ENCODE results near the gene MRPL43. TPM values are rescaled to one million over a fixed set of nuclear protein-coding genes. Genes with fewer than 3 reads are reported as not detected.

The MRPL43 gene
- total and polyA plus RNA-seq, 9 of the 15 experiments (the other 6 are each of a cell fraction or from before 2014, with no cell fraction given) = 15.1 to 63.7 (median 37.2) TPM

- TF ChIP-seq THRA (IDR thresholded peaks at IDR 0.05) (no peak), POLR2A (conservative IDR thresholded peaks at IDR 0.05) (no peak), SP2 (IDR thresholded peaks at IDR 0.05; ENCODE audit: extremely low read depth, low read depth, low read length, poor library complexity, severe bottlenecking) (no peak), SAFB2 (IDR thresholded peaks at IDR 0.05; ENCODE audit: borderline replicate concordance, low read depth, low read length, severe bottlenecking) (no peak), ATF7 (IDR thresholded peaks at IDR 0.05) (no peak), ZNF77 (CRISPR knock-in tag; IDR thresholded peaks at IDR 0.05) (no peak), ATF3 (IDR thresholded peaks at IDR 0.05) (peak; percentile 58; the same call in 1 of the 2 replicates), ATF3 (CRISPR knock-in tag; conservative IDR thresholded peaks at IDR 0.05) (no peak), FOSL1 (tag; conservative IDR thresholded peaks at IDR 0.05) (peak; percentile 77)
Observed at GRCh38 chr10:101032637-101033224, 45.4 kb upstream of the MRPL43 start (continued).
